Uterus (tissue), 4 donors: ENCODE data around the gene ABI3BP. TPM values are rescaled to one million over a fixed set of nuclear protein-coding genes. Genes with fewer than 3 reads are reported as not detected.

Source experiments
- DNase-seq, 2 donors: peaks; one replicate each; pipeline ENCODE4 v3.0.0-alpha.2; 2019 to 2020
- H3K27ac ChIP-seq, 2 donors: fragments of 200-600 bp; sonication (generic); 1 replicate in 1 of 2; 2 replicates in 1 of 2; pipeline ENCODE4 v1.5.1; 2016 to 2018
- H3K27me3 ChIP-seq, 2 donors: fragments of 200-600 bp; sonication (generic); one replicate each; pipeline ENCODE4 v1.5.1; 2018 to 2019; ENCODE audit warnings: control low read depth in 1 of 2
- H3K36me3 ChIP-seq, 2 donors: fragments of 200-600 bp; sonication (generic); one replicate each; pipeline ENCODE4 v1.5.1; 2019; ENCODE audit warnings: control low read depth in 1 of 2
- H3K4me1 ChIP-seq, 2 donors: fragments of 200-600 bp; sonication (generic); one replicate each; pipeline ENCODE4 v1.5.1; 2018 to 2019; ENCODE audit warnings: control low read depth in 1 of 2
- H3K4me3 ChIP-seq, 2 donors: fragments of 200-600 bp; sonication (generic); 1 replicate in 1 of 2; 2 replicates in 1 of 2; pipeline ENCODE4 v1.5.1; 2018 to 2019; ENCODE audit warnings: mild to moderate bottlenecking in 1 of 2
- H3K9me3 ChIP-seq, 2 donors: fragments of 200-600 bp; sonication (generic); one replicate each; pipeline ENCODE4 v1.5.1; 2019; ENCODE audit warnings: control low read depth in 1 of 2
- POLR2A ChIP-seq, 2 donors: fragments of 450-650 bp; IDR thresholded peaks; one replicate each; pipeline ENCODE4 v1.6.1; 2016; ENCODE audit warnings: antibody characterized with exemption in 2 of 2, mild to moderate bottlenecking in 1 of 2, moderate library complexity in 1 of 2
- intact Hi-C: fragments of 100-400 bp; cut with DNase I; formaldehyde crosslinking; loops from one replicate; pipeline ENCODE4 v1.15.1; 2023; ENCODE audit warnings: low total_unique reads
- total RNA-seq, 4 donors: library from RNA; depleted of rRNA in 3 of 4; stranded (reverse); fragments of >200 nt in 3 of 4; gene quantifications; one replicate each; pipeline versions ENCODE4 v1.1.0 to v1.2.4, GENCODE V29; 2014 to 2023
- TF ChIP-seq, protein P1 (sequence below), 4 experiments: fragments of 200-600 bp in 2 of 4; fragments of 450-650 bp in 2 of 4; sonication (generic) in 2 of 4; IDR thresholded peaks; one replicate each; pipeline ENCODE4 v1.5.1; 2016 to 2019; ENCODE audit warnings: antibody characterized with exemption in 4 of 4, mild to moderate bottlenecking in 2 of 4, moderate library complexity in 1 of 4
- donor health status: DM: yes; HTN: yes; CAD: no.

Gene ABI3BP
- total RNA-seq, 4 donors from 2014 or later: 38.8 to 156 (median 89.2) TPM

- TF ChIP-seq POLR2A (IDR thresholded peaks at IDR 0.05): no peak
- TF ChIP-seq, protein P1, sequence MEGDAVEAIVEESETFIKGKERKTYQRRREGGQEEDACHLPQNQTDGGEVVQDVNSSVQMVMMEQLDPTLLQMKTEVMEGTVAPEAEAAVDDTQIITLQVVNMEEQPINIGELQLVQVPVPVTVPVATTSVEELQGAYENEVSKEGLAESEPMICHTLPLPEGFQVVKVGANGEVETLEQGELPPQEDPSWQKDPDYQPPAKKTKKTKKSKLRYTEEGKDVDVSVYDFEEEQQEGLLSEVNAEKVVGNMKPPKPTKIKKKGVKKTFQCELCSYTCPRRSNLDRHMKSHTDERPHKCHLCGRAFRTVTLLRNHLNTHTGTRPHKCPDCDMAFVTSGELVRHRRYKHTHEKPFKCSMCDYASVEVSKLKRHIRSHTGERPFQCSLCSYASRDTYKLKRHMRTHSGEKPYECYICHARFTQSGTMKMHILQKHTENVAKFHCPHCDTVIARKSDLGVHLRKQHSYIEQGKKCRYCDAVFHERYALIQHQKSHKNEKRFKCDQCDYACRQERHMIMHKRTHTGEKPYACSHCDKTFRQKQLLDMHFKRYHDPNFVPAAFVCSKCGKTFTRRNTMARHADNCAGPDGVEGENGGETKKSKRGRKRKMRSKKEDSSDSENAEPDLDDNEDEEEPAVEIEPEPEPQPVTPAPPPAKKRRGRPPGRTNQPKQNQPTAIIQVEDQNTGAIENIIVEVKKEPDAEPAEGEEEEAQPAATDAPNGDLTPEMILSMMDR (IDR thresholded peaks at IDR 0.05): no peak
- no peak for DNase-seq
- Histone ChIP-seq H3K27ac (no peak overlapping the region), H3K9me3 (peaks cover 0 to 2% of the 10 kb centered on the region in 2 donors), H3K27me3 (no peaks in the 10 kb centered on the region), H3K36me3 (no peaks in the 10 kb centered on the region), H3K4me3 (no peak overlapping the region), H3K4me1 (no peaks in the 10 kb centered on the region)
- intact Hi-C loops: no loop called here
Measured at GRCh38 chr3:100782906-100783305, 210.3 kb downstream of the ABI3BP start.

DNA sequence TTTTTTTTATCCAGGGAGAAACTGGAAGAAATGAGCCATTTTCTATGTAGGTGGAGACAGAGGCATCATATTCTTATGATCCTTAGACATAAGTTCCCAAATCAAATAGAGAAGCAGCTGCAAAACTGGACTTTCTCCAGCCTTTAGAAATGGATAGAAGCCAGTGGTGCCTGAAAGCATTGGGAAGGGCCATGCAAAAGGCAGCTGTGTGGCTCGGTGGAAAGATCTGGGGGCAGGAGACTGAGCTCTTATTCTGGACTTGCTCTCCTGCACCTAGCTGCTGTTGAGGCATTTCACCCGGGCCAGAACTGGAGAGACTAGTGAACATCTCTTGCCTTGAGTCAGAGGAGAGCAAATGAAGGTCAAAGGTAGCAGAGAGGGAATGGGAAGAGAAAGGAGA is 210.9 kb downstream of the ABI3BP start:
- Histone ChIP-seq H3K4me3 (no peak overlapping the region), H3K27me3 (no peaks in the 10 kb centered on the region), H3K4me1 (no peaks in the 10 kb centered on the region), H3K36me3 (no peaks in the 10 kb centered on the region), H3K27ac (no peak overlapping the region), H3K9me3 (peaks cover 0 to 2% of the 10 kb centered on the region in 2 donors)
- TF ChIP-seq, protein P1 (IDR thresholded peaks at IDR 0.05): no peak
- TF ChIP-seq POLR2A (IDR thresholded peaks at IDR 0.05): no peak
- intact Hi-C loops: no loop called here
- DNase-seq: no peak

DNA sequence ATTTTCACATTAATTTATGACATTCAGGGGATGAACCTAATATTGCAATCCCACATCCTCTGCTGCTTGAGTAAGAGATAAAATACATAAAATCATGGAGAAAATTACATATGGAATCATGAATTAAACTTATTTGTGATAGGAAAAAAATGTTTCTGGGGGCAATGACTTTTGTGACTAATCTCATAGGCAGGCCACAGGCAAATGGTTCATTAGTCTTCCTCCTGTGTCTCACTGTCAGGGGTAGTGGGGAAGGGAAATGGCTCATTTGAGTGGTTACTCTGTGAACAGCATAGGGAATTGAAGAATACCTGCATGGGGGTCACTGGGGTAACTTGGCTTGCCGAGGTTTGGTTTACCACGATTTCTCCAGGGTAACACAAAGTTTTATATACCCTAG is 211.9 kb downstream of the ABI3BP start:
- TF ChIP-seq POLR2A (IDR thresholded peaks at IDR 0.05): no peak
- TF ChIP-seq, protein P1 (IDR thresholded peaks at IDR 0.05): no peak
- Histone ChIP-seq H3K27me3 (no peaks in the 10 kb centered on the region), H3K4me3 (no peak overlapping the region), H3K4me1 (no peaks in the 10 kb centered on the region), H3K27ac (no peak overlapping the region), H3K36me3 (no peaks in the 10 kb centered on the region), H3K9me3 (peaks cover 0 to under 1% of the 10 kb centered on the region in 2 donors)
- intact Hi-C loops: no loop called here
- DNase-seq: no peak

GRCh38 chr3:100780071-100780622 is 213.1 kb downstream of the ABI3BP start:
- no peak for DNase-seq
- H3K36me3 ChIP-seq: no peaks in the 10 kb centered on the region
- no peak overlapping the region for H3K27ac ChIP-seq
- H3K9me3 ChIP-seq: no peaks in the 10 kb centered on the region
- intact Hi-C loops: no loop called here
- no peaks in the 10 kb centered on the region for H3K4me1 ChIP-seq
- H3K27me3 ChIP-seq: no peaks in the 10 kb centered on the region
- no peak for TF ChIP-seq POLR2A (IDR thresholded peaks at IDR 0.05)
- TF ChIP-seq, protein P1 (IDR thresholded peaks at IDR 0.05): no peak
- no peak overlapping the region for H3K4me3 ChIP-seq

- no peaks in the 10 kb centered on the region for H3K36me3 ChIP-seq
- no peak for TF ChIP-seq POLR2A (IDR thresholded peaks at IDR 0.05)
- TF ChIP-seq, protein P1 (IDR thresholded peaks at IDR 0.05): no peak
- H3K27me3 ChIP-seq: no peaks in the 10 kb centered on the region
- DNase-seq: no peak
- H3K9me3 ChIP-seq: no peaks in the 10 kb centered on the region
- no peak overlapping the region for H3K27ac ChIP-seq
- no peaks in the 10 kb centered on the region for H3K4me1 ChIP-seq
- intact Hi-C loops: no loop called here
- H3K4me3 ChIP-seq: no peak overlapping the region
Measured at GRCh38 chr3:100779480-100779879, 213.7 kb downstream of the ABI3BP start.
